HG03460 (cell line): ENCODE results near the gene MCF2L2.

Source experiments
- ATAC-seq: cut with Tn5 transposase; IDR thresholded peaks from one replicate; pipeline ENCODE4 v1.9.1; 2021; ENCODE audit not compliant: unreplicated experiment

Gene MCF2L2

GRCh38 chr3:183213415-183214276 lies 214.8 kb downstream of the MCF2L2 start:
- ATAC-seq: no peak

- ATAC-seq: no peak
Measured at GRCh38 chr3:183212565-183212964, 215.9 kb downstream of the MCF2L2 start.

- ATAC-seq: no peak
Measured at GRCh38 chr3:183212096-183212495, 216.3 kb downstream of the MCF2L2 start.

GRCh38 chr3:183211352-183211751 lies 217.1 kb downstream of the MCF2L2 start:
- ATAC-seq: no peak

GRCh38 chr3:183210862-183211341 lies 217.5 kb downstream of the MCF2L2 start:
- no peak for ATAC-seq

- ATAC-seq: no peak
Measured at GRCh38 chr3:183210341-183210740, 218.1 kb downstream of the MCF2L2 start.

GRCh38 chr3:183208800-183209199 lies 219.6 kb downstream of the MCF2L2 start:
- no peak for ATAC-seq

- no peak for ATAC-seq
Measured at GRCh38 chr3:183208260-183208659, 220.2 kb downstream of the MCF2L2 start.

GRCh38 chr3:183203670-183204069 lies 224.7 kb downstream of the MCF2L2 start:
- no peak for ATAC-seq

- ATAC-seq: no peak
Measured at GRCh38 chr3:183202004-183202722, 226.3 kb downstream of the MCF2L2 start.

GRCh38 chr3:183198939-183199338 lies 229.5 kb downstream of the MCF2L2 start:
- ATAC-seq: no peak

GRCh38 chr3:183197734-183198133 lies 230.7 kb downstream of the MCF2L2 start:
- no peak for ATAC-seq

- ATAC-seq: no peak
Measured at GRCh38 chr3:183195266-183195665, 233.2 kb downstream of the MCF2L2 start.

- ATAC-seq: no peak
Measured at GRCh38 chr3:183193762-183194689, 234.4 kb downstream of the MCF2L2 start.

- ATAC-seq: no peak
Measured at GRCh38 chr3:183192650-183193300, 235.6 kb downstream of the MCF2L2 start.

- ATAC-seq: no peak
Measured at GRCh38 chr3:183189641-183190040, 238.8 kb downstream of the MCF2L2 start.

GRCh38 chr3:183188895-183189462 lies 239.4 kb downstream of the MCF2L2 start:
- ATAC-seq: no peak

GRCh38 chr3:183185696-183186095 lies 242.7 kb downstream of the MCF2L2 start:
- no peak for ATAC-seq

- ATAC-seq: no peak
Measured at GRCh38 chr3:183182732-183183610, 245.4 kb downstream of the MCF2L2 start.
